ENCODE data around the gene NDUFS2.

NDUFS2 gene

DNA sequence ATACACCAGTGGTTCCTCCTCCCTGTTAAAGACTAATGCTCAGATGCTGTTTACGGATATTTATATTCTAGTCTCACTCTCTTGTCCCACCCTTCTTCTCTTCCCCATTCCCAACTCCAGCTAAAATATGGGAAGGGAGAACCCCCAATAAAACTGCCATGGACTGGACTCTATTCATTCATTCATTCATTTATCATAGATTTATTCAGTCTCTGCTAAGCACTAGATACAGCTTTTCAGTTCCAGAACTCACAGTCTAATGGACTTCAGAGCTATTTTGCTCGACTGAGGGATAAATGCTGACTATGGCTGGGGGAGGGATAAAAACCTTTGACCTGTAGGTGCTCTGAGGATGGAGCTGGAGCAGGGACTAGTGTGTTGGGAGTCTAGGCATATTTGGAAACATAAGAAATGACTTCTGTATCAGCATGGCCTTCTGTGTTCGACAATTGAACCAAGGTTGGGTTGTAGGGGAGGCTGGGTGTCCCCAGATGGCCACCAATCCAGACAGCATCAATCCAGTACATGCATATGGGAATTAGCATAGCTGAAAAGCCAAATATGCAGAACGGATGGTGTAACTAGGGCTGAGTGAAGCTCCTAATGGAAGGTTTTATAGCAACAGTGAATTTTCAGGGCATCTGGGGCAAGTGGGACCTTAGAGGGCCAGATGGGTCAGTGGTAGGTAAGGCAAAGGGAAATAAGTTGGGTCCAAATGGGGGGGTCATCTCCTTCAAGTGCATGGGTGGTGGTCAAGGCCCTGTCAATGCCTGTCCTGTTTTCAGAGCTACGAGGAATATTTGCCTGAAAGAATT, 17.1 kb downstream of the NDUFS2 start:
- Histone ChIP-seq H3K9me2 (replicated peaks; ENCODE audit: control insufficient read depth, low read length) (no peaks in the 10 kb centered on the region), H3K27me3 (ENCODE audit: control insufficient read depth, low read length) (no peaks in the 10 kb centered on the region), H3K4me2 (ENCODE audit: low read length) (peak overlapping the region; percentile 42; the same call in 1 of the 2 replicates), H4K20me1 (ENCODE audit: control insufficient read depth, insufficient read depth, low read depth, low read length) (no peaks in the 10 kb centered on the region), H3K4me1 (ENCODE audit: control insufficient read depth, low read length) (peaks cover 28% of the 10 kb centered on the region), H3K4me3 (ENCODE audit: low read length) (no peak overlapping the region), H3K79me2 (ENCODE audit: control insufficient read depth, low read length) (no peaks in the 10 kb centered on the region), H3F3A (ENCODE audit: control insufficient read depth, insufficient read depth) (peaks cover 3% of the 10 kb centered on the region), H3K27ac (ENCODE audit: low read depth, low read length) (no peak overlapping the region), H3K36me3 (ENCODE audit: control insufficient read depth, low read length) (peaks cover 3% of the 10 kb centered on the region), H3K9me3 (ENCODE audit: control insufficient read depth, insufficient read depth, low read length) (no peaks in the 10 kb centered on the region)
- TF ChIP-seq, protein P1, sequence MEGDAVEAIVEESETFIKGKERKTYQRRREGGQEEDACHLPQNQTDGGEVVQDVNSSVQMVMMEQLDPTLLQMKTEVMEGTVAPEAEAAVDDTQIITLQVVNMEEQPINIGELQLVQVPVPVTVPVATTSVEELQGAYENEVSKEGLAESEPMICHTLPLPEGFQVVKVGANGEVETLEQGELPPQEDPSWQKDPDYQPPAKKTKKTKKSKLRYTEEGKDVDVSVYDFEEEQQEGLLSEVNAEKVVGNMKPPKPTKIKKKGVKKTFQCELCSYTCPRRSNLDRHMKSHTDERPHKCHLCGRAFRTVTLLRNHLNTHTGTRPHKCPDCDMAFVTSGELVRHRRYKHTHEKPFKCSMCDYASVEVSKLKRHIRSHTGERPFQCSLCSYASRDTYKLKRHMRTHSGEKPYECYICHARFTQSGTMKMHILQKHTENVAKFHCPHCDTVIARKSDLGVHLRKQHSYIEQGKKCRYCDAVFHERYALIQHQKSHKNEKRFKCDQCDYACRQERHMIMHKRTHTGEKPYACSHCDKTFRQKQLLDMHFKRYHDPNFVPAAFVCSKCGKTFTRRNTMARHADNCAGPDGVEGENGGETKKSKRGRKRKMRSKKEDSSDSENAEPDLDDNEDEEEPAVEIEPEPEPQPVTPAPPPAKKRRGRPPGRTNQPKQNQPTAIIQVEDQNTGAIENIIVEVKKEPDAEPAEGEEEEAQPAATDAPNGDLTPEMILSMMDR (IDR thresholded peaks at IDR 0.05; ENCODE audit: low read depth, low read length, poor library complexity, severe bottlenecking): no peak
- no peak for TF ChIP-seq EZH2phosphoT487 (IDR thresholded peaks at IDR 0.05; ENCODE audit: borderline replicate concordance, low read length)

- H4K20me1 ChIP-seq (ENCODE audit: control insufficient read depth, insufficient read depth, low read depth, low read length): no peaks in the 10 kb centered on the region
- H3K27me3 ChIP-seq (ENCODE audit: control insufficient read depth, low read length): no peaks in the 10 kb centered on the region
- H3K36me3 ChIP-seq (ENCODE audit: control insufficient read depth, low read length): no peaks in the 10 kb centered on the region; the same call in 1 of the 2 replicates
- H3K9me2 ChIP-seq (replicated peaks; ENCODE audit: control insufficient read depth, low read length): no peaks in the 10 kb centered on the region
- no peak overlapping the region for H3K27ac ChIP-seq (ENCODE audit: low read depth, low read length)
- no peak overlapping the region for H3K4me3 ChIP-seq (ENCODE audit: low read length)
- no peaks in the 10 kb centered on the region for H3K79me2 ChIP-seq (ENCODE audit: control insufficient read depth, low read length)
- no peak overlapping the region for H3K4me2 ChIP-seq (ENCODE audit: low read length)
- no peak for TF ChIP-seq EZH2phosphoT487 (IDR thresholded peaks at IDR 0.05; ENCODE audit: borderline replicate concordance, low read length)
- TF ChIP-seq, protein P1 (IDR thresholded peaks at IDR 0.05; ENCODE audit: low read depth, low read length, poor library complexity, severe bottlenecking): no peak
- H3K4me1 ChIP-seq (ENCODE audit: control insufficient read depth, low read length): peaks cover 29% of the 10 kb centered on the region
- H3K9me3 ChIP-seq (ENCODE audit: control insufficient read depth, insufficient read depth, low read length): no peaks in the 10 kb centered on the region
- peaks cover 3% of the 10 kb centered on the region for H3F3A ChIP-seq (ENCODE audit: control insufficient read depth, insufficient read depth)
Measured at GRCh38 chr1:161220002-161220401, 17.8 kb downstream of the NDUFS2 start.

- no peaks in the 10 kb centered on the region for H3K9me3 ChIP-seq (ENCODE audit: control insufficient read depth, insufficient read depth, low read length)
- H3K36me3 ChIP-seq (ENCODE audit: control insufficient read depth, low read length): no peaks in the 10 kb centered on the region
- no peak overlapping the region for H3K27ac ChIP-seq (ENCODE audit: low read depth, low read length)
- H3K4me2 ChIP-seq (ENCODE audit: low read length): no peak overlapping the region
- H3K4me1 ChIP-seq (ENCODE audit: control insufficient read depth, low read length): peaks cover 33% of the 10 kb centered on the region
- H4K20me1 ChIP-seq (ENCODE audit: control insufficient read depth, insufficient read depth, low read depth, low read length): no peaks in the 10 kb centered on the region
- H3K9me2 ChIP-seq (replicated peaks; ENCODE audit: control insufficient read depth, low read length): no peaks in the 10 kb centered on the region
- H3K4me3 ChIP-seq (ENCODE audit: low read length): no peak overlapping the region
- no peaks in the 10 kb centered on the region for H3F3A ChIP-seq (ENCODE audit: control insufficient read depth, insufficient read depth)
- no peaks in the 10 kb centered on the region for H3K27me3 ChIP-seq (ENCODE audit: control insufficient read depth, low read length)
- peaks cover 11% of the 10 kb centered on the region for H3K79me2 ChIP-seq (ENCODE audit: control insufficient read depth, low read length)
- no peak for TF ChIP-seq EZH2phosphoT487 (IDR thresholded peaks at IDR 0.05; ENCODE audit: borderline replicate concordance, low read length)
- TF ChIP-seq, protein P1 (IDR thresholded peaks at IDR 0.05; ENCODE audit: low read depth, low read length, poor library complexity, severe bottlenecking): no peak
Measured at GRCh38 chr1:161222175-161223019, 20.2 kb downstream of the NDUFS2 start.

Measured in DOHH2 (cell line).